NK-92 (cell line): ENCODE measurements around the gene SATB2.

Experiments
- DNase-seq: peaks from one replicate; lab custom pipeline; 2025; ENCODE audit not compliant: unreplicated experiment; lab: John Stamatoyannopoulos, UW

The SATB2 gene

DNA sequence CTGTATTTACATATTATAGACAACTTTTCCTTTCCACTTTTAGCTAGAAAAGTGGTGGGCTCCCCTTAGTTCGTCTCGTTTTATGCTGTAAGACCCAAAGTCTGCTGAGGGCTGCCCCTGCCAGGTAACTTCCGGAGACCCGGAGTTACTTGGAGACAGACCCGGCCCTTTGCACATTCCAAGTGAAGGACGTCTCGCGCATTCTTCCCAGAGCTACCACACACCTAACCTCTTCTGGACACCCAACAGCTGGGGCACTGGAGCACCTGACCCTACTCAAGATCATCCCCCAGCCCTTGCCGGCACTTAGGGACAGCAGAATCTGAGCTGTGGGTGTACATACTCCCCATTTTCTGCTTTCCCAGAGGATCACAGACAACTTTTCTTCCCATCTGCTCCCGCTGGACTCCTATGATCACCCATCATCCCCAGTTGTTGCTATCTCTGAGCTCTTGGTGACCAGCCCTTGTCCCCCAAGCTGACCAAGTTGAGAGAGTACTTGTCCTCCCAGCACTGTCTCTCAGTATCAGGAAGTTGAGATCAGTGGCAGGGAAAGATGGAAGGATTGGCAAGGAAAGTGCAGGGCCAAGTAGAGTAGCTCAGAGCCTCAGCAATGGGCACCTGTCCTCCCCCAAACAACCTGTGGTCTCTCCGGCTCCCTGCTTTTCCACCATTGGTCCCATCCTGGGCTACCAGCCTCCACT lies 8.4 kb upstream of the SATB2 start:
- DNase-seq = no peak

- no peak for DNase-seq
Observed at GRCh38 chr2:199465390-199465789, 7.7 kb upstream of the SATB2 start.

- DNase-seq = no peak
Observed at GRCh38 chr2:199464606-199465352, 7.0 kb upstream of the SATB2 start.

DNA sequence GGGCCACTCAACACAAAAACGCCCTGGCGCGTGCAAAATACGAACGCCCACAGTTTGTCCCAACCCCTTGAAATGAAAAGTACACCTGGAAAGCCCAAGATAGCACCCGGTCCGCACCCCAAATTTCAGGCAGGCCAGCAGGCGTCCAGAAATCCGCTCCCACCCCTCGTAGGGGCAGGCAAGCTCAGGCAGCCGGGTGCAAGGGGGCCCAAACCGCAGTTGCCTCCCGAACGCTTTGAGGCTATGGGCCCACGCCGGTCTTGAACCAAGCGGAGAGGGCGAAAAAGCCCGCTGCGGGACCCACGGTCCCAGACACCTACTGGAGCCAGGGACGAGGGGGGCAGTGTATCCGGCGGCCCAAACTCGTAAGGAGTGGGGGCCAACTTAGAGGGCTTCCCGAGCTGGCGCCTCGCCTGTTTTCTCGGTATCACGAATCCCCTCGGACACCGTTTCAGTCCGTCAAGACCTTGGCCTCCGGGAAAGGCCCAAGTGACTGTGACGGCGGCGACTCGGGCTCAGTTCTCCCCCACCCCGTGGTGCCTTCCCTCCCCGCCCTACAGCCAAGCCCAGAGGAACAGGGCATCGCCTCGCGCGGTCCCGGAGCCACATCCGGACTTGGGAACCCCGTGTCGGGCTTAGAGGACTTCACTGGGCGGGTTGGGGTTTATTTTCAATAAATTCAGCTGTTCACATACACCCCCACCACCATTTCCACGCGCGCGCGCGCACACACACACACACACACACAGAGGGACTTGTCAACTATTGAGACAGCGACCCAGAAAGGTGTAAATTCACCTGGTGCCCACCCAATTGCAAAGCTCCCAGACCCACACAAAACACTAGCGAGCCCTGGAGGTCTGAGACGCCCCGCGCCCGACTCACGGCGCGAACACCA lies 6.2 kb upstream of the SATB2 start:
- DNase-seq = no peak

DNA sequence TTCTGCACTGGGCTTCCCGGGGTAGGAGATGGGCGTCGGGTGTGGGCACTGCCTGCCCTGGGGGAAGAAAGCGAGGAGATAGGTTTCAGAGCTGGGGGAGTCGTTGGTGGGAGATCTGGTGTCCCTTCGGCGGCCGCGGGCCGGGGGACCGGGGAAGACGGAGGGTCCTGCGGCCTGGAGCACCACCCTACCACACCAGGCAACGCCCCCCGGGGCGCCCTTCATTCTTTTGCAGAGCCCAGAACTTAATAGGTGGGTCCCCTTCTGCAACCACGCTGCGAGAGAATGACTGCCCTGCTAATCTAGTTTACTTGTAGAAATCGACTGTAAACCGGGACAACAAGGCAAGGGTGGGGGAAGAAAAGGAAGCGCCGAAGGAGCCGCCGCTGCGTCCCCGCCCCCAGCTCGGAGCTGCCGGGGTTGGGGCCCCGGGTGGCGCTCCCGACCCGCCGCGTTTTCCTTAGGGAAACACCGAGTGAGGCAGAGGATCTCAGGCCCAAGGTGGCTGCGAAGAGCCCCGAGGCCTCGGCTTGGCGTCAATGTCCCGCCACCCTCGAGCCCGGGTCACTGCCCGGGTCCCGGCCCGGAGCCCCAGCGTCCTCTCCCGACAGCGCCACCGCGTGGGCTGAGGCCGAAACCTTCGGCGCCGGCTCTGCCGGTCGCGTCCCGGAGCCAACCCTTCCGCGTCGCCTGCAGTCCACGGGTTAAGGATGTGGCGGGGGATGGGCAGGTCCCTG lies 5.4 kb upstream of the SATB2 start:
- DNase-seq = no peak

DNA sequence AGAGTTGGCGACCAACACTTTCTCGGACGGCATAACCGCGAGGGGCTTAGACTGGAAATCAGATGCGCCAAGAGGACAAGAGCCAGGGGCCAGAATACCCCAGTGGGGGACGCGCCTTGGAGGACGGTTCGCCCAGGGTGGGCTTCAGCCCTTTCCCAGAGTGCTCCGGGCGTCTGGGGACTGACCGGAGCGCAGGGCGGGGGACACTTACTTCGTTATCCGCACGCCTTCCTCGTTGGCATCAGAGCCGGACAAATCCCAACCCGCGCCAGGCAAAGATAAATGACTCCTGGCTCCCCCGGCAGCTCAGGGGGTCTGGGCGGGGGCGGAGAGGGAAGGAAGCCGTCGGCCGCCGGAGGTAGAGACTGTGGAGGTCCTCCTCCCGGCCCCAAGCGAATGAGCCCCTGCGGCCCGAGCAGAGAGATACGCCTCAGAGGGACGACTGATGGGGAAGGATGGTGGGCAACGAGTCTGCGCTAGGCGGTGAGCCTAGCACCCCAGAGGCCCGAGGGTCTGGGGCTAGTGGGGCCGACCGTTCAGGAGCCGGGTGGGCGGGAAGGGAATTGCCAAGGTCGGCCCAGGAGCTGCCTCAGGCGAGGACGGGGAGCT lies 4.7 kb upstream of the SATB2 start:
- no peak for DNase-seq

GRCh38 chr2:199461711-199462346 lies 4.1 kb upstream of the SATB2 start:
- DNase-seq = no peak

GRCh38 chr2:199460846-199461710 lies 3.3 kb upstream of the SATB2 start:
- no peak for DNase-seq

DNA sequence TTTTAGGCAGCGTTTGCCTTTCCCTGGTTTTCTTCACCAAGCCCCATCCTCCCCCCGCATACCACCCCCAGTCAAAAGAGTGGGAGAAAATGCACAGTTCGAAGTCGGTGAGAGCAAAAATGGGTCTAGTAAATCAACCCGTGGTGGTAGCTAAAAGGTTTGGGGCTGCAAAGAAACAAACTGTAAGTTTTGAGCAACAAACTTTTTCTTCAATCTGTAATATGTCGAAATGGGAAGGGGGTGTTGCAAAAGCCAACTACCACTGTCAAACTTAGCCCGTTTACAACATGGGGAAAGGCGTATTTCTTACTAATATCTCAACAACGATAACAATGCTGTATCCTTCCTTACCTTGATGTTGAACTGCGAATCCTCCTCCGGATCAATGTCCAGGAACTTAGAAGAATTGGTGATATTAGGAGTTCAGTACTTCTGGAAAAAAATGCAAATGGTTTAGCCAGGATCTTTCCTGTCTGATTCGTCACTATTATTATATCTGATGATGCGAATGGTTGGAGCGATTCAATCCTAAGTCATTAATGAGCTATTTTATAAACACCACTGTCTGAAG lies 2.4 kb upstream of the SATB2 start:
- DNase-seq = no peak

- no peak for DNase-seq
Observed at GRCh38 chr2:199459286-199460100, 1.8 kb upstream of the SATB2 start.

- DNase-seq = no peak
Observed at GRCh38 chr2:199458806-199459285, 1.1 kb upstream of the SATB2 start.

DNA sequence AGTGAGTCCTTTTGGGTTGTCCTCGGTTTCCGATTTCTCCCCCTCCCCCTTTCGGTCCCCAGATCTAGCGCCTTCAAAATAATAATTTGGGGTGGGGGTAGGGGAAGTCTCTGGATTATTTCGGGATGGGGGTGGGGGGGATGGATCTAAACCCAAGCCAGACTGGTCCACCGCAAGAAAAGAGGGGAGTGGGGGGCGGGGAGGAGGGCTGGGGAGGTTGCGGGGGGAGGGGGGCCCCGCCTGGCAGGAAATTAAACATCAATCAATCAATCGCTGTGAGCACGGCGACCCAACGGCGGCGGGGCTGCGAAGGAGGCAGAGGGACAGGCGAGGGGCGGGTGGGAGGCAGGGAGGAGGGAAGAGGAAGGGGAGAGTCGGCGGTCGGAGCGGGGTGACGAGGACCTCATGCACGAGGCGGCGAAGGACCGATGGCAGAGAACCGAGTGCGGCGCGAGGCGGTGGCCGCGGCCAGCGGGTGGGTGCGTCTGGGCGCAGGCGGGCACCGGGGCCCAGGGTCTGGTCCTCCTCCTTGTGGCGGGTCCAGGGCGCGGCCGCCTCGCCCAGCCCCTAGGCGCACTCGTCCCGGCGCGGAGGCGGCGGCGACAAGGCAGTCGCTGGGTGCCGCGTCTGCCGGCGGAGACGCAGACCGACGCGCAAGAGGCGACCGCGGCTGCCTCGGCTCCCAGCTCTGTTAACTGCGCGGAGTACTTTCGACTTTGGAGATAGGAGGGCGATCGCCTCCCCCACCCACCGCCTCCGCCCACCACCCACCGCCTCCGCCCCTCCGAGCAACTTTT lies 468 bp upstream of the SATB2 start:
- DNase-seq = no peak

- no peak for DNase-seq
Observed at GRCh38 chr2:199456383-199457146, 1.2 kb downstream of the SATB2 start.

GRCh38 chr2:199455545-199456382 lies 2.0 kb downstream of the SATB2 start:
- no peak for DNase-seq

- no peak for DNase-seq
Observed at GRCh38 chr2:199455210-199455544, 2.6 kb downstream of the SATB2 start.

GRCh38 chr2:199452991-199453379 lies 4.8 kb downstream of the SATB2 start:
- no peak for DNase-seq
